ENCODE data around the gene MTOR. TPM values are rescaled to one million over a fixed set of nuclear protein-coding genes. Genes with fewer than 3 reads are reported as not detected.

MTOR gene
- total and polyA plus RNA-seq, 2 donors: 25.2 to 31.3 TPM

DNA sequence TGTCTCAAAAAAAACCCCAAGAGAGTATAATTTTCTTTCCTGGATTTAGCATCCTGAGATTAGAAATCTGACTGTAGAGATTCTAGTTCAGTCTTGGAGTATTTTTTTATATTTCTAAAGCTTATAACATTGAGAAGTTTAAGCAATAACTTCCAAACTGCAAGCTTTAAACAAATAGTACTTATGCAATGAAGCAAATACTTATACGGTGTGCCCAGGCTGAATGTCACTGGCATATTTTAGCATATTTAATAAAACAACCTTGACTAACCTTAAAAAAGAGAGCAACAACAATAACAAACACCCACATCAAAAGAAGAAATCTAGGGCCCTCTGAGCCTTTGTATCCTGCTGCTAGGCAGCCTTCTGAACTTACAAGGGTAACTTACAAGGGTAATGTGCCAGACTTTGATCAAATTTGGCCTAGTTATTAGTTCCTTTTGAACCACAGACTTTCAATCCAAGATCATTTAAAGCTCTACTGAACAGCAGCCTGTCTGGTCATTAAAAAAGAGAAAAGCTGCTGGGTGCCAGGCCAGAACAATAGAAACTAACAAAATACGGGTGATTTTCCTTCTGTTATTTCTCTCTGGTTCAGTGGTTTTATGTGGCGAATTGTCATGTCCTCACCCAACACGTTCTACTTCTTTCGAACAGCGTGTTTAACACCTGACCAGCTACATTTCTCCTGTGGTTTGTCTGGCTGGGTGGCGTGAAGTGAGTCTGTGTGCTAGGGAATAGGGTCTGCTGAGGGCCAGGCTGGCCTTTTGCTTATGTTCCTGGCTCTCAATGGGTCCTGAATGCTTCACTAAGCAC is 16.2 kb downstream of the MTOR start:
- no peak overlapping the region for H3K4me3 ChIP-seq (ENCODE audit: low read length in 2 of 2)
- H3K36me3 ChIP-seq (ENCODE audit: control insufficient read depth in 2 of 2, insufficient read depth in 2 of 2, low read length in 1 of 2): peaks cover 48 to 61% of the 10 kb centered on the region in 2 donors
- no peaks in the 10 kb centered on the region for H3K9me3 ChIP-seq (ENCODE audit: control insufficient read depth in 2 of 2, insufficient read depth in 1 of 2, low read length in 1 of 2)
- no peak overlapping the region for H3K27ac ChIP-seq (ENCODE audit: low read depth in 1 of 2, low read length in 1 of 2)
- H3K4me1 ChIP-seq (ENCODE audit: control insufficient read depth in 2 of 2, insufficient read depth in 2 of 2, low read length in 2 of 2): no peaks in the 10 kb centered on the region
- DNase-seq (ENCODE audit: low read depth in 6 of 9, low spot score in 9 of 9): no peak
- 94% methylated on average over 7 of the region's 7 CpGs for WGBS
- H3K27me3 ChIP-seq (ENCODE audit: control insufficient read depth in 2 of 2, insufficient read depth in 1 of 2, low read length in 1 of 2): no peaks in the 10 kb centered on the region

DNA sequence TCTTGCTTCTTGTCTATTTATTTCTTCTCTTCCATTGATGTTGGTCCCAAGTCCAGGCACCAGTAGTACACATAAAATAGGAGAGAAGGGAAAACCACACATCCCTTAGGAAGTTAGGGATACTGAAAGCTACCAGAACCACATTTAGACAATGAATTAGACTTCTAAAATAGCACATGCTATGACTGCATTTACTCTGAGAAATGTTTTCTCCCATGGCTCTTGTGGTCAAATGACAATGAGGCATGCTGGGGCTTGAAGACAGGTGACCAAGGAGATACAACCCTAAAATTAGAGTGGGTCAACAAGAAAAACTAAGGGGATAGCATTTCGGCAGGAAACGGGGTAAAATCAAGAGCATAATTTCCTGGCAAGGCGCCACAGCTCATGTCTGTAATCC is 17.1 kb downstream of the MTOR start:
- no peaks in the 10 kb centered on the region for H3K27me3 ChIP-seq (ENCODE audit: control insufficient read depth in 2 of 2, insufficient read depth in 1 of 2, low read length in 1 of 2)
- H3K27ac ChIP-seq (ENCODE audit: low read depth in 1 of 2, low read length in 1 of 2): no peak overlapping the region
- peaks cover 43 to 62% of the 10 kb centered on the region in 2 donors for H3K36me3 ChIP-seq (ENCODE audit: control insufficient read depth in 2 of 2, insufficient read depth in 2 of 2, low read length in 1 of 2)
- no peaks in the 10 kb centered on the region for H3K9me3 ChIP-seq (ENCODE audit: control insufficient read depth in 2 of 2, insufficient read depth in 1 of 2, low read length in 1 of 2)
- WGBS: 95% methylated on average over 3 of the region's 3 CpGs
- no peak overlapping the region for H3K4me3 ChIP-seq (ENCODE audit: low read length in 2 of 2)
- no peaks in the 10 kb centered on the region for H3K4me1 ChIP-seq (ENCODE audit: control insufficient read depth in 2 of 2, insufficient read depth in 2 of 2, low read length in 2 of 2)
- DNase-seq (ENCODE audit: low read depth in 6 of 9, low spot score in 9 of 9): no peak

DNA sequence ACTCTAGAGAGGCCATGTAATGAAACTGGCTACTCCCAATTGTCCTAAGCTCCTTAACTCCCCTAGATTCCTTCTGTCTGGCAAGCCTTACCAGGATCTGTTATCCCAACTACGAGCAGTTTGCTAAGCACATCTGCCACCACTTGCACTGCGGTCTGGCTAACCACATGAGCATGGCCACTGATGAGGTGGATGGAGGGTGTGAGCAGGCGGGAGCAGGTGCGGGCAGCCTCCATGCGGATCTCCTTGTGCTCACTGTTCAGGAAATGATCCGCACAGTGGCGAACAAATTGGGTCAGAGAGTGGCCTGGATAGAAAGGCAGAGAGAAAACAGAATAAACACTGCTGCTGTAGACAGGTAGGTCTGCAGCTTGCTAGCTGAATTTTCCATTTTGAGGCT is 24.0 kb downstream of the MTOR start:
- Histone ChIP-seq H3K27me3 (ENCODE audit: control insufficient read depth in 2 of 2, insufficient read depth in 1 of 2, low read length in 1 of 2) (no peaks in the 10 kb centered on the region), H3K4me3 (ENCODE audit: low read length in 2 of 2) (no peak overlapping the region), H3K36me3 (ENCODE audit: control insufficient read depth in 2 of 2, insufficient read depth in 2 of 2, low read length in 1 of 2) (peaks cover 58 to 88% of the 10 kb centered on the region in 2 donors), H3K9me3 (ENCODE audit: control insufficient read depth in 2 of 2, insufficient read depth in 1 of 2, low read length in 1 of 2) (no peaks in the 10 kb centered on the region), H3K27ac (ENCODE audit: low read depth in 1 of 2, low read length in 1 of 2) (no peak overlapping the region), H3K4me1 (ENCODE audit: control insufficient read depth in 2 of 2, insufficient read depth in 2 of 2, low read length in 2 of 2) (no peaks in the 10 kb centered on the region)
- DNase-seq (ENCODE audit: low read depth in 6 of 9, low spot score in 9 of 9): no peak
- 98% methylated on average over 7 of the region's 7 CpGs for WGBS

DNA sequence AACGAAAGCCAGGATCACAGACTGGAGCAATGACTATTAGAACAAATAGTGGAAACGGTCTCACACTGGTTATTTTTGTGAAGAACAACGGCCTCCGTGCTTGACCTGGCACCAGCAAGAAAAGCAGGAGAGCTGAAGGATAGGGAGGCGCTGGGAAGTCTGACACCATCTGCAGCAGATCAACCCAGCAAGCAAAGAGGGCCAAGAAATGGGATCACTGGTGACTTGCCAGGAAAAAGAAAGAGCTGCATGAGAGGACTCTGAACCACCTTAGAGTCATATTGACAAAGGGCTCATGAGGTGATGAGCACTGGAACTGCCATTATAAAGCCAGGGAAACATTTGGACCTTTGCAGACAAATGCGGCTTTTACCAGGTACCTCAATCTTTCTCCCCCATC is 25.0 kb downstream of the MTOR start:
- H3K27ac ChIP-seq (ENCODE audit: low read depth in 1 of 2, low read length in 1 of 2): no peak overlapping the region

DNA sequence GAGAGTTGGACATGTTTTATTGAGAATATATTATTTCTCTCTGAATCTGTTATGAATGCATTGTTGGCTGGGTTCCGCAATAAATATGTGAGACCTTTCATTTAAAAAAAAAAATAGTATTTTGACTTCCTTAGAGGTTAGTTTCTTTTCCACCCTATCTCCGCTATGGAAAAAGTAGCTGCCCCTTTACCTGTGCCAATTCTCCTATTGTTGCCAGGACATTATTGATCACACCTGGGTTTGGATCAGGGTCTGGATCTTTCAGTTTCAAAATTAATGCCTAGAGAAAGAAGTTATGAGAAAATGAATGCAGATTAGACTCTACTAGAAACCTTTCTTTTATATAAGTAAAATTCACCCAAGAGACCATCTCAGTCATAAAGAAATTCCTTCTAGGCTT is 29.1 kb downstream of the MTOR start:
- WGBS: 98% methylated on average over 2 of the region's 2 CpGs
- no peaks in the 10 kb centered on the region for H3K27me3 ChIP-seq (ENCODE audit: control insufficient read depth in 2 of 2, insufficient read depth in 1 of 2, low read length in 1 of 2)
- H3K9me3 ChIP-seq (ENCODE audit: control insufficient read depth in 2 of 2, insufficient read depth in 1 of 2, low read length in 1 of 2): no peaks in the 10 kb centered on the region
- no peak overlapping the region for H3K27ac ChIP-seq (ENCODE audit: low read depth in 1 of 2, low read length in 1 of 2)
- no peaks in the 10 kb centered on the region for H3K4me1 ChIP-seq (ENCODE audit: control insufficient read depth in 2 of 2, insufficient read depth in 2 of 2, low read length in 2 of 2)
- H3K36me3 ChIP-seq (ENCODE audit: control insufficient read depth in 2 of 2, insufficient read depth in 2 of 2, low read length in 1 of 2): peaks cover 80 to 92% of the 10 kb centered on the region in 2 donors
- no peak for DNase-seq (ENCODE audit: low read depth in 6 of 9, low spot score in 9 of 9)
- H3K4me3 ChIP-seq (ENCODE audit: low read length in 2 of 2): no peak overlapping the region

More for the DNA sequence above, 25.0 kb downstream of the MTOR start:
- H3K4me1 ChIP-seq (ENCODE audit: control insufficient read depth in 2 of 2, insufficient read depth in 2 of 2, low read length in 2 of 2): no peaks in the 10 kb centered on the region
- WGBS: 90% methylated on average over 6 of the region's 6 CpGs
- peaks cover 56 to 88% of the 10 kb centered on the region in 2 donors for H3K36me3 ChIP-seq (ENCODE audit: control insufficient read depth in 2 of 2, insufficient read depth in 2 of 2, low read length in 1 of 2)
- DNase-seq (ENCODE audit: low read depth in 6 of 9, low spot score in 9 of 9): no peak
- no peaks in the 10 kb centered on the region for H3K9me3 ChIP-seq (ENCODE audit: control insufficient read depth in 2 of 2, insufficient read depth in 1 of 2, low read length in 1 of 2)
- no peak overlapping the region for H3K4me3 ChIP-seq (ENCODE audit: low read length in 2 of 2)
- no peaks in the 10 kb centered on the region for H3K27me3 ChIP-seq (ENCODE audit: control insufficient read depth in 2 of 2, insufficient read depth in 1 of 2, low read length in 1 of 2)

DNA sequence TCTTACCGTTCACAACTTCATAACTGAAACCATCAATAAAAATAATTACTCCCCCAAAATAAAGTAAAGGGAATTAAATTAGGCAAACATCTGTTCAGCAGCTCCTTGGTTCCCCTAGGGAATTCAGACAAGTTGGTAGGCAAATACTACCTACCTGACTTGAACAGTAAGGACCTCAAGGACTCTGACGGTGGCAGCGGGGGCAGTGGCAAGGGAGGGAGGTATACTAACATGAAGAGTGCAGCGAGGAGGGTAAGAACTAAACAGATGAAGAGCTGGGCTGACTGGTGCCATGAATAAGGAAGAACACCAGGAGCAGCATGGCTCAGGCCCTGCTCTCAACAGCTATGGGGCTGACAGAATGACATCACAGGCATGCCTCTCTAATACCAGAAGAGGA is 33.1 kb downstream of the MTOR start:
- Histone ChIP-seq H3K9me3 (ENCODE audit: control insufficient read depth in 2 of 2, insufficient read depth in 1 of 2, low read length in 1 of 2) (no peaks in the 10 kb centered on the region), H3K4me1 (ENCODE audit: control insufficient read depth in 2 of 2, insufficient read depth in 2 of 2, low read length in 2 of 2) (no peaks in the 10 kb centered on the region), H3K4me3 (ENCODE audit: low read length in 2 of 2) (no peak overlapping the region), H3K27ac (ENCODE audit: low read depth in 1 of 2, low read length in 1 of 2) (no peak overlapping the region), H3K36me3 (ENCODE audit: control insufficient read depth in 2 of 2, insufficient read depth in 2 of 2, low read length in 1 of 2) (peaks cover 59 to 74% of the 10 kb centered on the region in 2 donors), H3K27me3 (ENCODE audit: control insufficient read depth in 2 of 2, insufficient read depth in 1 of 2, low read length in 1 of 2) (no peaks in the 10 kb centered on the region)
- WGBS: over 99% methylated on average over 4 of the region's 4 CpGs
- DNase-seq (ENCODE audit: low read depth in 6 of 9, low spot score in 9 of 9): no peak

DNA sequence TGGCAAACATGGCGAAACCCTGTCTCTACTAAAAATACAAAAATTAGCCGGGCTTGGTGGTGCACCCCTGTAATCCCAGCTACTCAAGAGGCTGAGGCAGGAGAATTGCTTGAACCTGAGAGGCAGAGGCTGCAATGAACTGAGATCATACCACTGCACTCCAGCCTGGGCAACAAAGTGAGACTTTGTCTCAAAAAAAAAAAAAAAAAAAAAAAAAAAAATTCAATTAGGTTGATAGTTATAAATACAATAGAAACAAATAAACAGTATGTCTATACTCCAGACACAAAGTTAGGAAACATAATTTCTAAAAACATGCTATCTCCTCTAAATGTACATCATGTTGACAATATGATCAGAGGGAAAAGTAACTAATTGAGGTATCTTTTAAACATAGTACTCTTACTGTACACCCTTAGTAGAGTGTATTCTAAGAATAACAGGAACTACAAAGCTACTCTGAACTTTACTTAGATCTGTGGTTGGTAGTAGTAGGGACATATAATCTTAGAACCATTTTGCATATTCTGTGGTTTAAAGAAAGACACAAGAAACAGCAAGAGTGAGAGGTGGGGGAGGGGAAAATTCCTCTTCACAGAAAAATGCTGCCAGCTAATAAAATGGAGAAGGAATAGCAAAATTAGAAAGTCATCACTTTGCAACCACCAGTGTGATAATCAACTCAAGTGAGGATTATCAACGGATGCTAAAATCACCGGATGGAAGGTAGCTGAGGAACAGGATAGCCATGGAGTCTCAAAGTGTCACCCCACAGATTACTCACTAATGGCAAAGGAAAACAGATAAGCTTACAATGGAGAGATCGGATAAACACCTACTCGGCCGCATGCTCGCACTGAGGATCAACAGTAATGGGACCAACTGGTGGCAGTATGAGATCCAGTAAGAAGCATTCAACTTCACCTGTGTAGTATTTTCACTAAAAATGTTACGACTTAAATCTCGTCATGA is 35.0 kb downstream of the MTOR start:
- Histone ChIP-seq H3K27me3 (ENCODE audit: control insufficient read depth in 2 of 2, insufficient read depth in 1 of 2, low read length in 1 of 2) (no peaks in the 10 kb centered on the region), H3K4me1 (ENCODE audit: control insufficient read depth in 2 of 2, insufficient read depth in 2 of 2, low read length in 2 of 2) (no peaks in the 10 kb centered on the region), H3K27ac (ENCODE audit: low read depth in 1 of 2, low read length in 1 of 2) (no peak overlapping the region), H3K36me3 (ENCODE audit: control insufficient read depth in 2 of 2, insufficient read depth in 2 of 2, low read length in 1 of 2) (peaks cover 51 to 60% of the 10 kb centered on the region in 2 donors), H3K4me3 (ENCODE audit: low read length in 2 of 2) (no peak overlapping the region), H3K9me3 (ENCODE audit: control insufficient read depth in 2 of 2, insufficient read depth in 1 of 2, low read length in 1 of 2) (no peaks in the 10 kb centered on the region)
- WGBS: 98% methylated on average over 10 of the region's 10 CpGs
- peak in 2 of 9 donors; percentile 3 to 7 for DNase-seq (ENCODE audit: low read depth in 6 of 9, low spot score in 9 of 9)

DNA sequence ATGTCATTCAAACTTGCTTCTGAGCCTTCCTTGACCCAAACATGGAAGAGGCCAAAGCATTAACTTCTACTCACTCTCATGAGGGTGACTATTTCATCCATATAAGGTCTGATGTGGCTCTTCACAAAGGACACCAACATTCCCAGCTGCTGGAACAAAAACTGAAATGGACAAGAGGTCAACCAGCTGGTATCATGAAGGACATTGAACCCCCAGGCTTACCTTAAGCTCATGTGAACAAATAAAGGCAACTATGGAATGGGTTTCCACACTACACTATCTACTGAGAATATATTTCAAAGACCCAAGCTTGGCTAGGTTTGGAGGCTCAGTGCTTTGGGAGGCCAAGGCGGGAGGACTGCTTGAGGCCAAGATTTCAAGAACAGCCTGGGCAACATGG is 46.3 kb downstream of the MTOR start:
- peaks cover 54 to 68% of the 10 kb centered on the region in 2 donors for H3K36me3 ChIP-seq (ENCODE audit: control insufficient read depth in 2 of 2, insufficient read depth in 2 of 2, low read length in 1 of 2)
- 95% methylated on average over 1 of the region's 1 CpG for WGBS
- no peak overlapping the region for H3K4me3 ChIP-seq (ENCODE audit: low read length in 2 of 2)
- H3K27me3 ChIP-seq (ENCODE audit: control insufficient read depth in 2 of 2, insufficient read depth in 1 of 2, low read length in 1 of 2): no peaks in the 10 kb centered on the region
- H3K4me1 ChIP-seq (ENCODE audit: control insufficient read depth in 2 of 2, insufficient read depth in 2 of 2, low read length in 2 of 2): no peaks in the 10 kb centered on the region
- no peak for DNase-seq (ENCODE audit: low read depth in 6 of 9, low spot score in 9 of 9)
- no peak overlapping the region for H3K27ac ChIP-seq (ENCODE audit: low read depth in 1 of 2, low read length in 1 of 2)
- H3K9me3 ChIP-seq (ENCODE audit: control insufficient read depth in 2 of 2, insufficient read depth in 1 of 2, low read length in 1 of 2): no peaks in the 10 kb centered on the region

Measured in thymus (tissue), 11 donors.